GM19193 (cell line): ENCODE results near the gene ANKRD6.

Experiments used
- POLR2A ChIP-seq: IDR thresholded peaks from 4 replicates; pipeline ENCODE4 v1.6.1; 2011; ENCODE audit not compliant: insufficient read depth, insufficient read length; ENCODE audit errors: extremely low read depth

Gene ANKRD6

GRCh38 chr6:89487864-89488263 is 54.9 kb downstream of the ANKRD6 start:
- TF ChIP-seq POLR2A, result no peak

- no peak for TF ChIP-seq POLR2A
These were observed 55.5 kb downstream of the ANKRD6 start for GRCh38 chr6:89488438-89488837.

- no peak for TF ChIP-seq POLR2A
These were observed 56.1 kb downstream of the ANKRD6 start for GRCh38 chr6:89489078-89489477.

DNA sequence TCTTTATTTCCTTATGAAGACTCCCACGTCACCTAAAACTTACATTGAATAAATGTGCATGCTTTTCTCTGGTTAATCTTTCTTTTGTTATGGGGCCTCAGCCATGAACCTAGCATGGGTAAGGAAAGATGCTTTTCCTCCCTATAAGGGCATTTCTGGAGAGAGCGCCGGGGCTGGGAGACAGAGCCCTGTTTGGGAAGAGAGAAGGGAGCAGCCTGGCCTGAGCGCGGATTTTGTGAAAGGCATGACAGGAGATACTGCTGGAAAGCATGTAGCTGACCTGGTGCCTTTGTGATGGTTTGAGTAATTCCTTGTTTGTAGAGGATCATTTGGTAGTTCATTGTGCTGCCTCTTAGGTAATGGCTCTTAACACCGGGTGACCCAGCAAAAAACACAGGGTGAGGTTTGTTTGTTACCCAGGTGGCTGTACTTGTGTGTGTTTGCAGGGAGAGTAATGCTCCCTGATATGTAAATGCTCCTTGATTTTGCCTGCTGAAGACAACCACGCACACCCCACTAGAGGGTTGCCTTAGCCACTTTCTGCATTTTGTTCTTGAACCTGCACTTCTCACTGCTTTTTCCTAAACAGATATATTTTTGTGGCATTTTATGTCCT is 59.2 kb downstream of the ANKRD6 start:
- no peak for TF ChIP-seq POLR2A

GRCh38 chr6:89494131-89494793 is 61.3 kb downstream of the ANKRD6 start:
- no peak for TF ChIP-seq POLR2A

- no peak for TF ChIP-seq POLR2A
These were observed 63.1 kb downstream of the ANKRD6 start for GRCh38 chr6:89495961-89496535.

DNA sequence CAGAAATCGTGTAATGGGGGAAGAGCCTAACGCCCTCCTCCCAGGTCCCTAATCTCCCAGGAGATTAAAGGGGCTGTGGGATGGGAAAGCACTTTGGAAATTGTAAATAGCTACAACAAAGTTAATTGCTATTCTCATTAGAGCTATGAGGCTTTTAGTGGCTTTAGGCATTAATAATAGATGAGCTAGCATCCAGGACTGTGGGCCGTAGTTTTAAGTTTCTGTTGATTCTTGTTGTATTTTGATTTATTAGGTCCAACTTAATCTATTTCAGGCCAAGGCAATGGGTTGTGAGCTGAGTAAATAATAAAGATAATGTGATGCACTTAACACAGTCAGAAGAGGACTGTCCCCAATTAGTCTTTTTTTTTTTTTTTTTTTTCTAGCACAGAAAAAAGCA is 67.7 kb downstream of the ANKRD6 start:
- no peak for TF ChIP-seq POLR2A

GRCh38 chr6:89501222-89501621 is 68.3 kb downstream of the ANKRD6 start:
- no peak for TF ChIP-seq POLR2A

DNA sequence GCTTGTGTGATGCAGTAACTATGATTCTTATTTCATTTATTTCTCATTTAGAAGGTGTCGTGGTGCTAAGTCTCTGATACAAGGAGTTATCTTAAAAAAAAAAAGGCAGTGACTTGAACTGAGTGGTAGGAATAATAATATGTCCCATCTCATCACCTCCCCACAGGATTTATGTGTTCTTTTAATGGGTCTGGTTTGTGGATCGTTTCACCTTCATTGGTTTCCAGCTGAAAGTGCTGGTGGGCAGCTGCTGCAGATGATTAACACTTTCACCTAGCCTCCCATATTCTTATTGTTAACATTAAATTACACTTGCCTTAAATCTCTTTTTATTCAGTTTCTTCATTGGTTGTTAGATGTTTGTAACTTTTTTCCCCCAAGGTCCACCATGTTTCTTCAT is 68.8 kb downstream of the ANKRD6 start:
- no peak for TF ChIP-seq POLR2A

DNA sequence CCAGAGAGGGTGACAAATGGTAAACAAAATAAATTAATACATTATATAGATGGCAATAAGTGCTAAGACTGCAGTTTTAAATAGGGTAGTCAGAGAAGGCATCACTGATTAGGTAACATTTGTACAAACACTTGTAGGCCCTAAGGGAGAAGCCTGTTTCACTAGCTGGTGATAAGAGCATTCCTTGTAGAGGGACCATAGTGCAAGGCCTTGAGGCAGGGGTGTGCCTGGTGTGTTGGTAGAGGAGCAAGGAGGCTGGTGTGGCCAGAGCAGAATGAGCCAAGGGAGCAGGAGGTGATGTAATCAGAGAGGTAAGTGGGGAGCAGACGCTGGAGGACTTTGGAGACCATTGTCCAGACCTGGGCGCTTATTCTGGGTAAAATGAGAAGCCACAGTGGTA is 70.7 kb downstream of the ANKRD6 start:
- TF ChIP-seq POLR2A, result no peak

DNA sequence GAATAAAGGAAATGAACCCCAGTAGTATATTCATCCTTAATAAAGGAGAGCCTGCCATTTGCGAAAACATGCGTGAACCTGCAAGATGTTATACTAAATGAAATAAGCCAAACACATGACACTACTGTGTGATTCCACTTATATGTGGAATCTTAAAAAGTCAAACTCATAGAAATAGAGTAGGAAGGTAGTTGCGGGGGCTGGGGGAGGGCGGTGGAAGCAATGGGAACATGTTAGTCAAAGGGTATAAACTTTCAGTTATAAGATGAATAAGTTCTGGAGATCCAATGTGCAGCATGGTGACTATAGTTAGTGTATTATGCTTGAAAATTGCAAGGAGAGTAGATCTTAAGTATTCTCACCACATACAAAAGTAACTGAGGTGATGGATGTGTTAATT is 72.9 kb downstream of the ANKRD6 start:
- TF ChIP-seq POLR2A, result no peak

GRCh38 chr6:89506716-89507617 is 74.0 kb downstream of the ANKRD6 start:
- no peak for TF ChIP-seq POLR2A

DNA sequence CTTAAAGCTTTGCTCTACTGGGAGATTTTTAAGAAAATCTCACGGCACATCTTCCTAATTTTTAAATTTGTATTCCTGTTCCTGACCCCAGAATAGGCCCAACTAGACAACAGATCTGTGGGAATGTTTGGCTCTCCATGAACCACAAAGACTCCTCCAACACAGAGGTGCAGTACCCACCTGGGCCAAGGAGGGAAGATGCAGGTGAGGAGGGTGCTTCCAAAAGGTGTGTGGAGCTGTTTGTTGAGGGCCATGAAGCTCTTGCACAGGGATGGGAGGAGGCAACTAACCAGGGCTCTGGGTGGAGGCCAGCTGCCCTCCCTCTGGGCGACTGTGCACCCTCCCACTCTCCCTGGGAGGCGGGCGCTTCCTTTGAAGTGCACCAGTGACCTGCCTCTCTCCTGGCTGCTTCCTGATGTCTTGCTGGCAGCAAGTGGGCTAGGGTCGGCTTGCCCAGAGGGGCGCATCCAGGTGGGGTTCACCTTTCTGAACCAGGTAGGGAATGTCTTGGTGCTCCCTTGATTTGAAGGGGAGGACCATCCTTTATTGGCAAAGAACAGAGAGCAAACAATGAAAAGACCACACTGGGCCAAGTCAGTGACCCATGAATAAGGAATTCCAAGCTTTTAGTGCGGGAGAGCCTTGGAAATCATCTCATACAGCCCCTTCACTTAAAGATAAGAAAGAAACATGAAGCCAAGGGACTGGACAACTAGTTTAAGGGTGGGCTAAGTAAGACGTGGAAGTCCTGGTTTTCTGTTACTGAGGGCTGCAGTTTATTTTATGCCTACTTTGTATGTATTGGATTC is 76.0 kb downstream of the ANKRD6 start:
- no peak for TF ChIP-seq POLR2A

DNA sequence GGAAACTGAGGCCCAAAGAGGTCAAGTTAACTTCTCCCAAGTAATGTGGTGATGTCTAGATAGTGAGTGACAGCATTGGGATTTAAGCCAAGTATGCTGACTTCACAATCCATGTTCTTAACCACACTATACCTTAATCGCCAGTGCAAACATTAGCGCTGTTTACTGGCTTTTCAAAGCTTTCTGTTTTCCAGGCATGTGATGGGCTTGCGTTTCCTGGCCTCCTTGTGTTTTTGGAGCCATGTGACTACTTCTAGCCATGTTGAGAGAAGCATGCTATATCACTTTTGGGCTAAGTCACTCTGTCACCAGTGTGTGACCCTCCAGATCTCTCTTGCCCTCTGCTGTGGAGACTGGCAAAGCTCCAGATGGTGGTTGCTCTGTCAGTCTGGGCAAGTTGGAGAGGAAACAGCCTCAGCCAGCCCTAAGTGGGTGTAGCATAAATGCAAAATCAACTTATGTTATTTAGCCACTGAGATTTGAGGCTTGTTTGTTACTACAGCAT is 76.9 kb downstream of the ANKRD6 start:
- TF ChIP-seq POLR2A, result no peak
